Kidney (tissue), 14 donors: ENCODE data around the gene KRT33A. TPM values are rescaled to one million over a fixed set of nuclear protein-coding genes. Genes with fewer than 3 reads are reported as not detected.

Experiments
- DNase-seq, 5 donors: peaks; one replicate each; pipeline ENCODE4 v3.0.0-alpha.2; 2013 to 2020
- FAIRE-seq: peaks from 2 replicates; lab custom pipeline; 2012; peaks lifted over from hg19 to GRCh38; lab: Jason Lieb, UNC
- H3K27ac ChIP-seq, 2 donors: one replicate each; pipeline ENCODE4 v1.7.0; 2013; ENCODE audit warnings: low read depth in 2 of 2, low read length in 2 of 2, inconsistent platforms in 1 of 2
- H3K27me3 ChIP-seq: one replicate; pipeline ENCODE4 v1.7.1; 2013; ENCODE audit warnings: low read length, inconsistent platforms; ENCODE audit not compliant: control insufficient read depth, insufficient read depth
- H3K36me3 ChIP-seq, 3 donors: one replicate each; pipeline versions ENCODE4 v1.7.0 to v1.7.1; 2013; ENCODE audit warnings: low read length in 3 of 3, control low read depth in 1 of 3, inconsistent platforms in 1 of 3; ENCODE audit not compliant: insufficient read depth in 3 of 3, control insufficient read depth in 2 of 3
- H3K4me1 ChIP-seq, 3 donors: one replicate each; pipeline versions ENCODE4 v1.7.0 to v1.7.1; 2013; ENCODE audit warnings: low read length in 3 of 3, inconsistent platforms in 1 of 3, low read depth in 1 of 3; ENCODE audit not compliant: control insufficient read depth in 2 of 3, insufficient read depth in 2 of 3
- H3K4me3 ChIP-seq, 3 donors: one replicate each; pipeline versions ENCODE4 v1.7.0 to v1.8.1; 2013; ENCODE audit warnings: low read length in 3 of 3, control low read depth in 1 of 3, inconsistent platforms in 1 of 3
- H3K9ac ChIP-seq, 3 donors: one replicate each; pipeline versions ENCODE4 v1.7.0 to v1.7.1; 2013; ENCODE audit warnings: low read length in 3 of 3, control low read depth in 1 of 3, inconsistent platforms in 1 of 3
- H3K9me3 ChIP-seq, 3 donors: one replicate each; pipeline versions ENCODE4 v1.7.0 to v1.7.1; 2013; ENCODE audit warnings: low read length in 3 of 3, control low read depth in 1 of 3, inconsistent platforms in 1 of 3; ENCODE audit not compliant: control insufficient read depth in 2 of 3, insufficient read depth in 1 of 3
- intact Hi-C: fragments of 100-400 bp; cut with DNase I; formaldehyde crosslinking; loops from one replicate; pipeline ENCODE4 v1.11.1; 2022
- polyA plus RNA-seq: library from polyadenylated mRNA; stranded (reverse); fragments of 350-450 nt; fragmentation: Illumina TruSeq; extraction: RNeasy Lipid Tissue Mini Kit (QIAGEN cat#74804); gene quantifications from one replicate; pipeline ENCODE4 v1.2.3, GENCODE V29; 2014; ENCODE audit warnings: low read depth, low replicate concordance; ENCODE audit not compliant: insufficient read depth
- total RNA-seq: library from RNA; stranded (reverse); fragmentation: NEBNext Ultra II Directional; extraction: Animal tissue kit (Norgen Biotek cat#: 25700); gene quantifications from one replicate; pipeline ENCODE4 v1.2.1, GENCODE V29; 2021
- TF ChIP-seq, protein P1 (sequence below): IDR thresholded peaks from 3 replicates; pipeline ENCODE4 v1.5.1; 2012; ENCODE audit warnings: mild to moderate bottlenecking, moderate library complexity, borderline replicate concordance; ENCODE audit not compliant: insufficient read depth; ENCODE audit errors: extremely low read depth
- donor health status: control.
- donor health status: control.
- donor health status: control.
- donor health status: control.
- donor health status: control.
- donor health status: DM: yes; HTN: yes; CAD: no.
- donor health status: Normal renal cell carcinoma (clear cell type).

KRT33A gene
- total and polyA plus RNA-seq, 2 donors from 2014 or later = not detected

DNA sequence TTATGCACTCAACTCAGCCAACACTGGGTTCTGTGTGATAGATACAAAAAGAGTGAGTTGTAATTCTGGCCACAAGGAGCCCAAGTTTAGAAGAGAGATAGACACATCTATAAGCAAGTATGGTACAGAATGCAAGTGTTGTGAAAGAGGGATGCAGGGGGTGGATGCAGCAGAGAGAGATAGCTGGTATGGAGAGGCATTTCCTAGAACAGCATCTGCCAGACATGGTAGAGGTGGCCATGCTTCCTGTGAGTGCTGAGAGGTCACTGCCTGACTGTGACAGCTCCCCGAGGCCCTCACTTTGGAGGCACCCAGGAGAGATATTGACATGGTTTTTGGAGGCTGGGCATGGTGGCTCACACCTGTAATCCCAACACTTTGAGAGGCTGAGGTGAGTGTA, 39.5 kb downstream of the KRT33A start:
- H3K4me3 ChIP-seq = no peak overlapping the region
- peaks cover 0 to 2% (median 0%) of the 10 kb centered on the region in 3 donors for H3K4me1 ChIP-seq
- FAIRE-seq = no peak
- H3K27ac ChIP-seq = no peak overlapping the region
- H3K36me3 ChIP-seq = no peaks in the 10 kb centered on the region
- H3K9ac ChIP-seq = no peak overlapping the region
- no peaks in the 10 kb centered on the region for H3K9me3 ChIP-seq
- H3K27me3 ChIP-seq = no peaks in the 10 kb centered on the region
- TF ChIP-seq, protein P1, sequence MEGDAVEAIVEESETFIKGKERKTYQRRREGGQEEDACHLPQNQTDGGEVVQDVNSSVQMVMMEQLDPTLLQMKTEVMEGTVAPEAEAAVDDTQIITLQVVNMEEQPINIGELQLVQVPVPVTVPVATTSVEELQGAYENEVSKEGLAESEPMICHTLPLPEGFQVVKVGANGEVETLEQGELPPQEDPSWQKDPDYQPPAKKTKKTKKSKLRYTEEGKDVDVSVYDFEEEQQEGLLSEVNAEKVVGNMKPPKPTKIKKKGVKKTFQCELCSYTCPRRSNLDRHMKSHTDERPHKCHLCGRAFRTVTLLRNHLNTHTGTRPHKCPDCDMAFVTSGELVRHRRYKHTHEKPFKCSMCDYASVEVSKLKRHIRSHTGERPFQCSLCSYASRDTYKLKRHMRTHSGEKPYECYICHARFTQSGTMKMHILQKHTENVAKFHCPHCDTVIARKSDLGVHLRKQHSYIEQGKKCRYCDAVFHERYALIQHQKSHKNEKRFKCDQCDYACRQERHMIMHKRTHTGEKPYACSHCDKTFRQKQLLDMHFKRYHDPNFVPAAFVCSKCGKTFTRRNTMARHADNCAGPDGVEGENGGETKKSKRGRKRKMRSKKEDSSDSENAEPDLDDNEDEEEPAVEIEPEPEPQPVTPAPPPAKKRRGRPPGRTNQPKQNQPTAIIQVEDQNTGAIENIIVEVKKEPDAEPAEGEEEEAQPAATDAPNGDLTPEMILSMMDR = no peak
- intact Hi-C loops = no loop called here
- no peak for DNase-seq

GRCh38 chr17:41308918-41309359, 41.7 kb downstream of the KRT33A start, which contains the start of gene KRTAP16-1:
KRTAP16-1 (minus strand) TSS chr17:41309309; CDS start chr17:41309253, 56 bp downstream.
- H3K27ac ChIP-seq = no peak within 1 kb of the TSS
- no peak within 1 kb of the TSS for H3K9ac ChIP-seq
- FAIRE-seq = no peak

DNA sequence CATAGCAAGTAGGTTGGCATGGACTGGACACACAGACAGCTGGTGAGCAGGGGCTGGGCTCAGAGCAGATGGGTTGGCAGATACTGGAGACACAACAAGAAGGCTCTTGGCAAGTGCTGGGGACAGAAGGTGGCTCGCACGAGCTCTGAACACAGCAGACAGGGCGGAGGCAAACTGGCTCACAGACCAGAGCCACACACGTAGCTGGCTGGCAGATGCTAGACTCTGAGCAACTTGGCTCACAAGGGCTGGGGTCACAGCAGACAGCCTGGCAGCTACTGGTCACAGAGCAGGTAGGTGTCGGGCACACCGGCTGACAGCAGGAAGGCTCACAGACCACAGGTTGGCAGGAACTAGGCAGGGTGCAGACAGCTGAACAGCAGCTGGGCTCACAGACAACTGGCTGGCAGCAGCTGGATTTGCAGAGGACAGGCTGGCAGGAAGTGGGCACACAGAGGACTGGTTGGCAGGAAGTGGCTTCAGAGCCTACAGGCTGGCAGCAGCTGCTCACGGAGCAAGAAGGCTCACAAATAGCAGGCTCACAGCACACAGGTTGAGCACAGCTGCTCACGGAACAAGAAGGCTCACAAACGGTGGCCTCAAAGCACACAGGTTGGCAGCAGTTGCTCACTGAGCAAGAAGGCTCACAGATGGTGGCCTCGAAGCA, 42.2 kb downstream of the KRT33A start:
- TF ChIP-seq, protein P1 = no peak
- no peak for FAIRE-seq
- no peak overlapping the region for H3K27ac ChIP-seq
- H3K27me3 ChIP-seq = no peaks in the 10 kb centered on the region
- H3K4me1 ChIP-seq = peaks cover 0 to 2% (median 0%) of the 10 kb centered on the region in 3 donors
- no peaks in the 10 kb centered on the region for H3K36me3 ChIP-seq
- no peak overlapping the region for H3K9ac ChIP-seq
- DNase-seq = peak in 1 of 5 donors; percentile 87
- intact Hi-C loops = no loop called here
- H3K9me3 ChIP-seq = no peaks in the 10 kb centered on the region
- H3K4me3 ChIP-seq = no peak overlapping the region

More at GRCh38 chr17:41308918-41309359, 41.7 kb downstream of the KRT33A start, which contains the start of gene KRTAP16-1:
- no peak for DNase-seq
- TF ChIP-seq, protein P1 = no peak
- Histone ChIP-seq H3K36me3 (no peaks in the 10 kb centered on the region), H3K4me1 (peaks cover 0 to 2% (median 0%) of the 10 kb centered on the region in 3 donors), H3K4me3 (no peak within 1 kb of the TSS), H3K27me3 (no peaks in the 10 kb centered on the region), H3K9me3 (no peaks in the 10 kb centered on the region)
- intact Hi-C loops = no loop called here
